Osteoblast (primary cell): ENCODE data around the gene AVL9. TPM values are rescaled to one million over a fixed set of nuclear protein-coding genes. Genes with fewer than 3 reads are reported as not detected.

Source experiments
- DNase-seq: peaks from one replicate; pipeline ENCODE4 v3.0.0; 2011; ENCODE audit warnings: low spot score, mixed read lengths; ENCODE audit not compliant: insufficient read length; ENCODE audit errors: missing footprints
- H2AFZ ChIP-seq: 2 replicates; pipeline ENCODE4 v1.6.0; 2011; ENCODE audit warnings: mild to moderate bottlenecking, low read length
- H3K27ac ChIP-seq: 2 replicates; pipeline ENCODE4 v1.5.1; 2011; ENCODE audit warnings: mild to moderate bottlenecking, low read depth, low read length, moderate library complexity
- H3K27me3 ChIP-seq: 2 replicates; pipeline ENCODE4 v1.6.0; 2012; ENCODE audit warnings: mild to moderate bottlenecking, control low read depth, inconsistent platforms, low read length, moderate library complexity; ENCODE audit not compliant: insufficient read depth
- H3K36me3 ChIP-seq: 2 replicates; pipeline ENCODE4 v1.5.1; 2011; ENCODE audit warnings: mild to moderate bottlenecking, low read length, control low read depth, moderate library complexity; ENCODE audit not compliant: insufficient read depth
- H3K4me1 ChIP-seq: 2 replicates; pipeline ENCODE4 v1.5.1; 2011; ENCODE audit warnings: mild to moderate bottlenecking, low read length, control low read depth, moderate library complexity; ENCODE audit not compliant: insufficient read depth
- H3K4me2 ChIP-seq: 2 replicates; pipeline ENCODE4 v1.6.0; 2011; ENCODE audit warnings: mild to moderate bottlenecking, low read length; ENCODE audit not compliant: insufficient read depth
- H3K4me3 ChIP-seq: fragments of 200-600 bp; sonication (generic); 3 replicates; pipeline ENCODE4 v1.5.1; 2012; ENCODE audit warnings: mild to moderate bottlenecking, low read length, inconsistent platforms; ENCODE audit not compliant: insufficient read depth
- H3K79me2 ChIP-seq: 2 replicates; pipeline ENCODE4 v1.6.0; 2012; ENCODE audit warnings: mild to moderate bottlenecking, low read length, control low read depth, inconsistent platforms; ENCODE audit not compliant: insufficient read depth
- H3K9me3 ChIP-seq: 2 replicates; pipeline ENCODE4 v1.5.1; 2011; ENCODE audit warnings: low read depth, low read length, control low read depth
- H4K20me1 ChIP-seq: 2 replicates; pipeline ENCODE4 v1.6.0; 2012; ENCODE audit warnings: mild to moderate bottlenecking, low read length, control low read depth; ENCODE audit not compliant: insufficient read depth
- total RNA-seq: library from RNA; depleted of rRNA; stranded (reverse); fragments of >200 nt; gene quantifications from 2 replicates; pipeline ENCODE4 v1.2.3, GENCODE V29; 2012
- TF ChIP-seq, protein P1 (sequence below): IDR thresholded peaks from 2 replicates; pipeline ENCODE4 v1.5.1; 2011; ENCODE audit warnings: mild to moderate bottlenecking, low read depth, low read length, moderate library complexity; ENCODE audit errors: extremely low read depth

The AVL9 gene
- total RNA-seq, 1 donor = 32.2 TPM

DNA sequence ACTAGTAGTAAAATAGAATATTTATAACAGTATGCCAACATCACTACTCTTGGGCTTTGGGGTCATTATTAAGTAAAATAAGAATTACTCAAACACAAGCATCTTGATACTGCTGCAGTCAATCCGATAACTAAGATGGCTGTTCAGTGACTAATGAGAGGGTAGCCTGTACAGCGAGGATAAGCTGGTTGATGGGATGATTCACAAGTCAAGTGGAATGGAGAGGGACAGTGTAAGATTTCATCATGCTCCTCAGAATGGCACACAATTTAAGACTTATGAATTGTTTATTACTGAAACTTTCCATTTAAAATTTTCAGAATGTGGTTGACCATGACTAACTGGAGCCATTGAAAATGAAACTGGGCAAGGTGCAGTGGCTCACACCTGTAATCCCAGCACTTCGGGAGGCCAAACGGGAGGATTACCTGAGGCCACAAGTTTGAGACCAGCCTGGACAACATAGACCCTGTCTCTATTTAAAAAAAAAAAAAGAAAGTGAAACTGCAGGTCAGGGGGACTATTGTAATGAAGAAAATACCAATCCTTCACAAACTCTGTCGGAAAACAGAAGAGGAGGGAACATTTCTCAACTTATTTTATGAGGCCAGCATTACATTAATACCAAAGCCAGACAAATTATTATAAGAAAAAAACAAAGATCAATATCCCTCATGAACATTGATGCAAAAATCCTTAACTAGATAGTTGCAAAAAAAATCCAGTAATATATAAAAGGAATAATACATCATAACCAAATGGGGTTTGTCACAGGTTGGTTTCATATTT is 11.2 kb downstream of the AVL9 start:
- no peaks in the 10 kb centered on the region for H3K27me3 ChIP-seq
- peaks cover 2% of the 10 kb centered on the region for H4K20me1 ChIP-seq
- H3K36me3 ChIP-seq = no peaks in the 10 kb centered on the region
- peak; percentile 85 for DNase-seq
- no peak overlapping the region for H2AFZ ChIP-seq
- H3K4me2 ChIP-seq = peak overlapping the region; percentile 85
- no peaks in the 10 kb centered on the region for H3K9me3 ChIP-seq
- TF ChIP-seq, protein P1, sequence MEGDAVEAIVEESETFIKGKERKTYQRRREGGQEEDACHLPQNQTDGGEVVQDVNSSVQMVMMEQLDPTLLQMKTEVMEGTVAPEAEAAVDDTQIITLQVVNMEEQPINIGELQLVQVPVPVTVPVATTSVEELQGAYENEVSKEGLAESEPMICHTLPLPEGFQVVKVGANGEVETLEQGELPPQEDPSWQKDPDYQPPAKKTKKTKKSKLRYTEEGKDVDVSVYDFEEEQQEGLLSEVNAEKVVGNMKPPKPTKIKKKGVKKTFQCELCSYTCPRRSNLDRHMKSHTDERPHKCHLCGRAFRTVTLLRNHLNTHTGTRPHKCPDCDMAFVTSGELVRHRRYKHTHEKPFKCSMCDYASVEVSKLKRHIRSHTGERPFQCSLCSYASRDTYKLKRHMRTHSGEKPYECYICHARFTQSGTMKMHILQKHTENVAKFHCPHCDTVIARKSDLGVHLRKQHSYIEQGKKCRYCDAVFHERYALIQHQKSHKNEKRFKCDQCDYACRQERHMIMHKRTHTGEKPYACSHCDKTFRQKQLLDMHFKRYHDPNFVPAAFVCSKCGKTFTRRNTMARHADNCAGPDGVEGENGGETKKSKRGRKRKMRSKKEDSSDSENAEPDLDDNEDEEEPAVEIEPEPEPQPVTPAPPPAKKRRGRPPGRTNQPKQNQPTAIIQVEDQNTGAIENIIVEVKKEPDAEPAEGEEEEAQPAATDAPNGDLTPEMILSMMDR = no peak
- H3K4me1 ChIP-seq = peaks cover 15% of the 10 kb centered on the region
- H3K27ac ChIP-seq = peak overlapping the region; percentile 90
- peaks cover 85% of the 10 kb centered on the region for H3K79me2 ChIP-seq
- H3K4me3 ChIP-seq = peak overlapping the region; percentile 42

DNA sequence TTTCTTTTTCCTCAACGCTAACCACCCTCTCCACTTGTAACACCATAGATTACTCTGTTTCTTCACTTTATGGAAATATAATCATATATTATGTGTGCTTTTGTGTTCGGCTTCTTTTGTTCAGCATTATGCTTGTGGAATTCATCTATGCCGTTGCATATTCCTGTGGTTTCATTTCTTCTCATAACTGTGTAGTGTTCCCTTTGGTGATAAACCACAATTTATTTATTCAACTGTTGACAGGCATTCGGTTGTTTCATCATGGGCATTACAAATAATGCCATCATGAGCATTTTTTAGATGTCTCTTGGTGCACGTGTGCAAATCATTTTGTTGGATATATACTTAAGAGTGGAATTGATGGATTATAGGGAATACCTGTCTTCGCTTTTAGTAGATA is 12.1 kb downstream of the AVL9 start:
- no peaks in the 10 kb centered on the region for H3K9me3 ChIP-seq
- TF ChIP-seq, protein P1 = no peak
- no peak for DNase-seq
- peaks cover 12% of the 10 kb centered on the region for H4K20me1 ChIP-seq
- H3K27ac ChIP-seq = peak overlapping the region; percentile 90
- H2AFZ ChIP-seq = no peak overlapping the region
- peak overlapping the region; percentile 19 for H3K4me2 ChIP-seq
- no peaks in the 10 kb centered on the region for H3K27me3 ChIP-seq
- H3K79me2 ChIP-seq = peaks cover 90% of the 10 kb centered on the region
- H3K36me3 ChIP-seq = no peaks in the 10 kb centered on the region
- H3K4me1 ChIP-seq = peaks cover 8% of the 10 kb centered on the region
- no peak overlapping the region for H3K4me3 ChIP-seq

DNA sequence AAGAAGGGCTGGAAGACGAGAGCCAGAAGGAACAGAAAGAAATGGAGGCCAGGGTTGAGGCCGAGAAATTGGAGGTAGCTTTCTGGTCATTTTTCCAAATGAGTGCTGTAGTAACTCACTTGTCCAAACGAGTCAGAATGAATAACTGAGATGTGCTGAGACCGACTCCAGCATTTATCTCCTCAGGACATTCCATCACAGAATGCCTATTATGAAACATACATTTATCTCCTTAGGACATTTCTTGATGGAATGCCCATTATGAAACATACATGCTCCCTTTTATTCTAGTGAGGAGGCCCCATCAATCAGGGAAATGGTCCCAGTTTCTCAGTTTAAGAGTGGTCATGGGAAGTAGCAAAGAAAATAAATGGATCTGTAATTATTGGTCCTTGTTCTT is 16.5 kb downstream of the AVL9 start:
- Histone ChIP-seq H3K9me3 (no peaks in the 10 kb centered on the region), H2AFZ (no peak overlapping the region), H3K36me3 (no peaks in the 10 kb centered on the region), H3K4me2 (no peak overlapping the region), H3K27ac (no peak overlapping the region), H3K4me1 (peaks cover 3% of the 10 kb centered on the region), H3K27me3 (no peaks in the 10 kb centered on the region), H3K4me3 (no peak overlapping the region), H3K79me2 (peaks cover 96% of the 10 kb centered on the region), H4K20me1 (peaks cover 24% of the 10 kb centered on the region)
- DNase-seq = no peak
- TF ChIP-seq, protein P1 = no peak

DNA sequence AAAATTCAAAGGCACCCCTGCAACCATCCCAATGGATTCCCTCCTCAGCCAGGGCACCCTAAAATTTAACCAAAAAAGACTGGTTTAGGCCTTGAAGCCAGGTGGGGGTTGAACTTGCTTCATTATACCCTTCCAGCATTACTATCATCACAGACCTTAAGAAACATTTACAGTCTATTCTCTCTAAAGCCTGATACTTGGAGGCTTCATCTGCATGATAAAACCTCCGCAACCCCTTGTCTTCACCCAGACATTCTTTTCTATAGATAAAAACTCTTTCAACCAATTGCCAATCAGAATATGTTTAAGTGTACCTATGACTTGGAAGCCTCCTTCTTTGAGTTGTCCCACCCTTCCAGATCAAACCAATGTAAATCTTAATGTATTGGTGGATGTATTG is 17.9 kb downstream of the AVL9 start:
- no peak for DNase-seq
- peaks cover 24% of the 10 kb centered on the region for H4K20me1 ChIP-seq
- H3K27ac ChIP-seq = no peak overlapping the region
- peaks cover 95% of the 10 kb centered on the region for H3K79me2 ChIP-seq
- H3K4me3 ChIP-seq = no peak overlapping the region
- H2AFZ ChIP-seq = no peak overlapping the region
- TF ChIP-seq, protein P1 = no peak
- H3K4me2 ChIP-seq = no peak overlapping the region
- H3K36me3 ChIP-seq = peaks cover 5% of the 10 kb centered on the region
- H3K27me3 ChIP-seq = no peaks in the 10 kb centered on the region
- H3K4me1 ChIP-seq = no peaks in the 10 kb centered on the region
- H3K9me3 ChIP-seq = no peaks in the 10 kb centered on the region
